ENCODE measurements around the gene RNF175.

The RNF175 gene

DNA sequence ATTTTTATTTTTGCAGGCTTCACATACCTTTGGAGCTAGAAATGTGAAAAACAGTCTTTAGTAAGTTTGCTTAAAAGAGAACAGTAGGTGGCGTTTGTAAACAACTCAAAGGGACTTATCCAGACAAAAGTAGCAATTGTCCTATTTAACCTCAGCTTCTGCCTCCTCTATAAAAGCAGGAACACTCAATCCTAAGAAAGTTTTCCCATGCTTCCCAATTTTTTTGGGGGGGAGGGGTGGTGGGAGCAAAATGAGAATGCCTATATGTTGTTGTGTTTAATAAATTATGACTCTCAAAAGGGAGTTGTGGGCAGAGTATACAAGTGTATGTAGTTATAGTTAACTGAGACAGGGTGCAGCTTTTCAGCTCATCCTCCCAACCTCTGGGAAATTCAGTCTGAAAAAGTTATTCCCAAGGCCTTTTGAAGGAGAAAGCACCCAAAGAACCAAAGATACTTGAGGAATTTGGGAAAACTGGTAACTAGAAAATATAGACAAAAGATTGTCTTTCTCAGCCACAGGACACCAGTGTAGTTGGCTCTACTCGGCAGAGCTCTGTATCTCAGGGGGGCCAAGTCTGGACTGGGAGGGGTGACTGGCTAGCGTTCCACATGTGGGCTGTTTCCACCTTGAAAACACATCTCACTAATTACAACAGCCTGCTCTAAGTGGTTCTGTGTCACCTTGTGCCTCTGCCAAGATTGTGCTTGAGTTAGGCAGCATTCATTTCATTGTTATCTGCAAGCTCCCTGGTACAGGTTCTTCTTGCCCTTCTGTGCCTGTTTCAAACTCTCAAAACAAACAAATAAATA lies 26.3 kb upstream of the RNF175 start:
- H4K20me1 ChIP-seq (ENCODE audit: insufficient read depth, low read length) = no peaks in the 10 kb centered on the region
- no peaks in the 10 kb centered on the region for H3F3A ChIP-seq (ENCODE audit: insufficient read depth, low read length)
- no peaks in the 10 kb centered on the region for H3K9me3 ChIP-seq (replicated peaks; ENCODE audit: insufficient read depth, low read length)
- H3K9ac ChIP-seq (ENCODE audit: low read length) = no peak overlapping the region
- no peaks in the 10 kb centered on the region for H3K4me1 ChIP-seq (ENCODE audit: low read length)
- peaks cover under 1% of the 10 kb centered on the region; the same call in 1 of the 2 replicates for H3K27me3 ChIP-seq (replicated peaks; ENCODE audit: insufficient read depth, low read length)
- H3K79me2 ChIP-seq (ENCODE audit: low read length) = no peaks in the 10 kb centered on the region
- no peaks in the 10 kb centered on the region for H3K36me3 ChIP-seq (replicated peaks; ENCODE audit: insufficient read depth, low read length)
- DNase-seq = peak; percentile 39
- no peaks in the 10 kb centered on the region for H3K9me2 ChIP-seq (replicated peaks; ENCODE audit: insufficient read depth, low read length)
- H3K27ac ChIP-seq (ENCODE audit: low read length) = no peak overlapping the region
- no peak overlapping the region for H2AFZ ChIP-seq (ENCODE audit: low read length)
- H3K4me2 ChIP-seq (ENCODE audit: low read depth, low read length) = no peak overlapping the region
- TF ChIP-seq EZH2 (optimal IDR thresholded peaks at IDR 0.05; ENCODE audit: low read depth, low read length) (no peak), EZH2phosphoT487 (IDR thresholded peaks at IDR 0.05; ENCODE audit: low read length) (no peak)
- TF ChIP-seq, protein P1, sequence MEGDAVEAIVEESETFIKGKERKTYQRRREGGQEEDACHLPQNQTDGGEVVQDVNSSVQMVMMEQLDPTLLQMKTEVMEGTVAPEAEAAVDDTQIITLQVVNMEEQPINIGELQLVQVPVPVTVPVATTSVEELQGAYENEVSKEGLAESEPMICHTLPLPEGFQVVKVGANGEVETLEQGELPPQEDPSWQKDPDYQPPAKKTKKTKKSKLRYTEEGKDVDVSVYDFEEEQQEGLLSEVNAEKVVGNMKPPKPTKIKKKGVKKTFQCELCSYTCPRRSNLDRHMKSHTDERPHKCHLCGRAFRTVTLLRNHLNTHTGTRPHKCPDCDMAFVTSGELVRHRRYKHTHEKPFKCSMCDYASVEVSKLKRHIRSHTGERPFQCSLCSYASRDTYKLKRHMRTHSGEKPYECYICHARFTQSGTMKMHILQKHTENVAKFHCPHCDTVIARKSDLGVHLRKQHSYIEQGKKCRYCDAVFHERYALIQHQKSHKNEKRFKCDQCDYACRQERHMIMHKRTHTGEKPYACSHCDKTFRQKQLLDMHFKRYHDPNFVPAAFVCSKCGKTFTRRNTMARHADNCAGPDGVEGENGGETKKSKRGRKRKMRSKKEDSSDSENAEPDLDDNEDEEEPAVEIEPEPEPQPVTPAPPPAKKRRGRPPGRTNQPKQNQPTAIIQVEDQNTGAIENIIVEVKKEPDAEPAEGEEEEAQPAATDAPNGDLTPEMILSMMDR (IDR thresholded peaks at IDR 0.05; ENCODE audit: low read length) = peak; percentile 56
- no peak overlapping the region for H3K4me3 ChIP-seq (ENCODE audit: low read length)

DNA sequence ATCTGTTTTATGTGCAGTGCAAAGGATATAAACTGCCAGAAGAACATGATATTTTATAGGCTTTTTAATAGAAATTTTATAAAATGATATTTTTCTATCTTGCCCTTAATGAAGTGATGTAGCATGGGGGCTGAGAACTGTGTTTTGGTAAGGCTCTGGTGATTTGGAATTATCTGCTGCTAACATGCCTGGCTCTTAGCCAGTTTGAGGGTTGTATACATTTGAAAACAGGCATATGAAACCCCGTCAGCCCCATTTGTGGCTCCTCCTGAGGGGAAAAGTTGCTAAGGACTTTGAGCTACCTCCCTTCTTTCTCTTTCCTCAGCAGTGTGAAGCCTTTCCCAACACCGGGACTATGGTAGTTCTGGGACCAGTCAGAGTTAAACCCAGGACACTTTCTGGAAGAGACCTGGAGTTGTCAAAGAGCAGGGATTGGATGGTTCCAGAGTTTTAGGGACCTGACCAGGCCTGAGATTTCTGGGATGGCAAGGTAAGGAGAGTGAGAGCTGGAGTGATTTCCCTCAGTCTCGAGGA lies 24.4 kb upstream of the RNF175 start:
- H3K27ac ChIP-seq (ENCODE audit: low read length) = no peak overlapping the region
- TF ChIP-seq, protein P1 (IDR thresholded peaks at IDR 0.05; ENCODE audit: low read length) = no peak
- TF ChIP-seq EZH2 (optimal IDR thresholded peaks at IDR 0.05; ENCODE audit: low read depth, low read length) = no peak
- TF ChIP-seq EZH2phosphoT487 (IDR thresholded peaks at IDR 0.05; ENCODE audit: low read length) = no peak
- H3K9me2 ChIP-seq (replicated peaks; ENCODE audit: insufficient read depth, low read length) = no peaks in the 10 kb centered on the region
- H3K4me1 ChIP-seq (ENCODE audit: low read length) = no peaks in the 10 kb centered on the region
- H3K27me3 ChIP-seq (replicated peaks; ENCODE audit: insufficient read depth, low read length) = no peaks in the 10 kb centered on the region
- no peaks in the 10 kb centered on the region for H3K9me3 ChIP-seq (replicated peaks; ENCODE audit: insufficient read depth, low read length)
- H3F3A ChIP-seq (ENCODE audit: insufficient read depth, low read length) = no peaks in the 10 kb centered on the region
- no peaks in the 10 kb centered on the region for H4K20me1 ChIP-seq (ENCODE audit: insufficient read depth, low read length)
- no peaks in the 10 kb centered on the region for H3K36me3 ChIP-seq (replicated peaks; ENCODE audit: insufficient read depth, low read length)
- DNase-seq = no peak
- no peak overlapping the region for H2AFZ ChIP-seq (ENCODE audit: low read length)
- no peaks in the 10 kb centered on the region for H3K79me2 ChIP-seq (ENCODE audit: low read length)
- H3K4me2 ChIP-seq (ENCODE audit: low read depth, low read length) = no peak overlapping the region
- H3K9ac ChIP-seq (ENCODE audit: low read length) = no peak overlapping the region
- no peak overlapping the region for H3K4me3 ChIP-seq (ENCODE audit: low read length)

DNA sequence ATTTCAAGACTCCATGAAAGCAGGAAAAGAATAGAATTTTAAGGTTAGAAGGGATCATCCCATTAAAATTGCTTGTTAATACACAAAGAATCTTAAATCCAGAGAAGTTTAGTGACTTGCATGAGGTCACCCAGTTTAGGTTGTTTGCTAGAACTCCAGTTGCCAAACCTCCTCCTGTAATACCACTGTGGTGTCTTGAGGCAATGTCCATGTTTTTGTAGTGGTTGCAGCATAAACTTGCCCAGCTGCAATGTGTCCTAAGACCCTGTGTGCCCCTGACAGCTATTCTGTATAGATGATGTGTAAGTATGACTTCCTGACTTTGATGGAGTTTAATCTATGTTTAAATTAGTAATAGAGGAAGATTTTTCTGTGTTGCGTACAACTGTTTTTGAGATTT lies 22.8 kb upstream of the RNF175 start:
- no peaks in the 10 kb centered on the region for H3K79me2 ChIP-seq (ENCODE audit: low read length)
- TF ChIP-seq, protein P1 (IDR thresholded peaks at IDR 0.05; ENCODE audit: low read length) = no peak
- TF ChIP-seq EZH2 (optimal IDR thresholded peaks at IDR 0.05; ENCODE audit: low read depth, low read length) = no peak
- TF ChIP-seq EZH2phosphoT487 (IDR thresholded peaks at IDR 0.05; ENCODE audit: low read length) = no peak
- H3K9me3 ChIP-seq (replicated peaks; ENCODE audit: insufficient read depth, low read length) = no peaks in the 10 kb centered on the region
- no peaks in the 10 kb centered on the region for H3K4me1 ChIP-seq (ENCODE audit: low read length)
- H3K4me3 ChIP-seq (ENCODE audit: low read length) = no peak overlapping the region
- H3K9me2 ChIP-seq (replicated peaks; ENCODE audit: insufficient read depth, low read length) = no peaks in the 10 kb centered on the region
- no peak overlapping the region for H3K4me2 ChIP-seq (ENCODE audit: low read depth, low read length)
- no peaks in the 10 kb centered on the region for H4K20me1 ChIP-seq (ENCODE audit: insufficient read depth, low read length)
- no peaks in the 10 kb centered on the region for H3K36me3 ChIP-seq (replicated peaks; ENCODE audit: insufficient read depth, low read length)
- no peak for DNase-seq
- H3K27me3 ChIP-seq (replicated peaks; ENCODE audit: insufficient read depth, low read length) = no peaks in the 10 kb centered on the region
- no peak overlapping the region for H3K27ac ChIP-seq (ENCODE audit: low read length)
- no peaks in the 10 kb centered on the region for H3F3A ChIP-seq (ENCODE audit: insufficient read depth, low read length)
- H3K9ac ChIP-seq (ENCODE audit: low read length) = no peak overlapping the region
- no peak overlapping the region for H2AFZ ChIP-seq (ENCODE audit: low read length)
